Mesodermal cell (in vitro differentiated cells): ENCODE results near the gene F12.

Source experiments
- H3K27ac ChIP-seq: 2 replicates; pipeline ENCODE4 v1.7.0; 2013; ENCODE audit warnings: mild to moderate bottlenecking, low read depth, low read length, moderate library complexity; ENCODE audit not compliant: severe bottlenecking
- H3K36me3 ChIP-seq: 2 replicates; pipeline ENCODE4 v1.7.1; 2013; ENCODE audit warnings: mild to moderate bottlenecking, low read length, moderate library complexity; ENCODE audit not compliant: control insufficient read depth, insufficient read depth
- H3K4me1 ChIP-seq: one replicate; pipeline ENCODE4 v1.7.1; 2013; ENCODE audit warnings: mild to moderate bottlenecking, low read length; ENCODE audit not compliant: insufficient read depth, control insufficient read depth, poor library complexity, severe bottlenecking
- H3K4me3 ChIP-seq: 2 replicates; pipeline ENCODE4 v1.7.0; 2013; ENCODE audit warnings: low read length, control low read depth, mild to moderate bottlenecking; ENCODE audit not compliant: insufficient read depth, poor library complexity, severe bottlenecking; ENCODE audit errors: extremely low read depth
- H3K9me3 ChIP-seq: 2 replicates; pipeline ENCODE4 v1.7.1; 2013; ENCODE audit warnings: mild to moderate bottlenecking, low read length, moderate library complexity; ENCODE audit not compliant: control insufficient read depth
- WGBS, 2 experiments: methylation state at CpG; one replicate each; pipeline ENCODE4 v1.1.5; 2013; ENCODE audit warnings: missing lambda C conversion rate in 2 of 2; ENCODE audit not compliant: insufficient coverage in 2 of 2; 5-methylcytosine and 5-hydroxymethylcytosine counted together

F12 gene

GRCh38 chr5:177392765-177393164 is 16.6 kb downstream of the F12 start:
- WGBS, 2 experiments = 67 to 80% methylated on average over 1 of the region's 5 CpGs

DNA sequence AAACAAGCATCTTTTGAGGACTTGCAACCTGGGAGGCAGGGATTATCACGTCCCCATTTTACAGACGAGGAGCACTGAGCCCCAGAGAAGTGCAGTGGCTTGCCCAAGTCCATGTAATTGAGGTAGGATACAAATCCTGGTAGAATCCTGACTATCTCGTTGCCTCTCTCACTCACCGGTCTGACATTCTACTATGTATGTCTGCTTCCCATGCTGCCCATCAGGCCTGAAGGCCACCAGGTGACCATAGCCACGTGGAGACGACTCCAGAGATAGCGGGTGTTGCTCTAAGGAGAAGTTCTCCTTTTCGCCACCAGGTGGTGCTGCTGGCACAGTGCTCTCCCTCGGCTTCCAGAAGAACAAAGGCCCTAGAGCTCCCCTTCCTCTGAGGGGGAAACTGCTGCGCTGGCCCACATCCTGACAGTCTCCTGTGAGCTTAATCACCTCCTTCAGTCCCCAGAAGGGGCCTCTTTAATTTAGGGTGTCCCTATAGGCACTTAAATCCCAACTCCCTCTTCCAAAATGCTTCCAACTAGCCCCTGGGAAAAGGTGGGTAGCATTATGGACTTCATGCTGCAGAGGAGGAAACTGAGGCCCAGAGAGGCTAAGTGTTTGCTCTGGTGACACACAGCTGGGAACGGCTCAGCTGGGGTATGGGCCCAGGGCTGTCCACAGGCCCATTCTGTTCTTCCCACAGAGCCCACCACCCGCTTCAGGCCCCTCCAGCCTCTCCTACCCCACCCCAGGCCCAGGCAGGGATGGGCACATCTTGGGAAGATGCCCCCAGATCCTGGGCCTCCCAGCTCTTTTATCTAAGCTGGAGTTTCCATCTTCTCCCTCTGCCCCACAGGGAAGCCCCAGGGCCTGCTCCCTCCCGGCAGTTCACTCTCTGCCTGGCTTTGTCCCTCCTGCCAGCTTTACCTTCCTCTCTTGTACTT is 18.7 kb downstream of the F12 start:
- Histone ChIP-seq H3K4me3 (no peak overlapping the region), H3K9me3 (no peaks in the 10 kb centered on the region), H3K36me3 (no peaks in the 10 kb centered on the region), H3K4me1 (peaks cover 16% of the 10 kb centered on the region), H3K27ac (peak overlapping the region; percentile 84)
- WGBS, 2 experiments = 18 to 38% methylated on average over 5 to 12 of the region's 13 CpGs

More at GRCh38 chr5:177392765-177393164, 16.6 kb downstream of the F12 start:
- Histone ChIP-seq H3K4me1 (peaks cover 16% of the 10 kb centered on the region), H3K36me3 (no peaks in the 10 kb centered on the region), H3K27ac (no peak overlapping the region), H3K4me3 (no peak overlapping the region), H3K9me3 (no peaks in the 10 kb centered on the region)

DNA sequence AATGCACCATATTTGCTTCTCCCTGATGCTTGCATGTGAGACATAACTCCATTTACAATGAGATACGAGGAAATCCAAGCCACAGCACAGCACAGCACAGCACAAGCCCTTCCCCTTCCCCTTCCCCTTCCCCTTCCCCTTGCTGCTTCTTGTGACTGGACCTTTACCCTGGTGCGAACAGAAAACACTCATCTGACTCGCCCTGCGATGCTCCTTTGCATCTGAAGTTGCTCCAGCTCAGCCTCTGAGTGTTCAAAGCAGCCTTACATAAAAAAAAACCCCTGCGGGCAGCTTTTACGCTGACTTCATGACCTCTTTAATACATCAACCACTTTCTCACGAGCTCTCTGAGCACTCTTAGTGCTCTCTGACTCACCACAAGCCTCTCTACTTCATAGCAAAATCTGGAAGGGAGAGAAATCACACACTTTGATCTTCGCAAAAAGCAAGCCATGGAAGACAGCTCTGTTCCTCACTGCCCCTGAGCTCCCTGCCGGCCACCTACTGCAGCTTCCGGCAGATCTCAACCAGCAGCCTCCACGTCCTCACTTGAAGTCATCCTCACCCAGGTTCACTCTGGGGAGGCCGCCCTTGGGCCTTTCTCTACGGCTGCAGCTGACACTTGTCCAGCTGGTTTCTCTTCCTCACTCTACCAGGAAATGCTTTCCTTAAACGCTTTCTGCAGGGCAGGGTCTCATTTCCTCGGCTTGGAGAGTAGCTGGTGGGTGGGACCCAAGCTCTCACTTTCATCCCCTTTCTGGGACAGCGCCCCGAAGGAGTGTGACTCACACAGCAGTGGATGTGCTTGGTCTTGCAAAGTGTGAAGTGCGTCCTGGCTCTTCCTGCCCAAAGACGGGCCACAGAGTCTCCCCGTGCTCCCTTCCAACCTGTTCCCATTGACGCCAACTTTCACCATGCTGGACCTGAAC is 19.9 kb downstream of the F12 start:
- Histone ChIP-seq H3K4me3 (no peak overlapping the region), H3K4me1 (peaks cover 16% of the 10 kb centered on the region), H3K9me3 (no peaks in the 10 kb centered on the region), H3K36me3 (no peaks in the 10 kb centered on the region), H3K27ac (peak overlapping the region; percentile 84)
- WGBS, 2 experiments = 44 to 68% methylated on average over 19 of the region's 21 CpGs

DNA sequence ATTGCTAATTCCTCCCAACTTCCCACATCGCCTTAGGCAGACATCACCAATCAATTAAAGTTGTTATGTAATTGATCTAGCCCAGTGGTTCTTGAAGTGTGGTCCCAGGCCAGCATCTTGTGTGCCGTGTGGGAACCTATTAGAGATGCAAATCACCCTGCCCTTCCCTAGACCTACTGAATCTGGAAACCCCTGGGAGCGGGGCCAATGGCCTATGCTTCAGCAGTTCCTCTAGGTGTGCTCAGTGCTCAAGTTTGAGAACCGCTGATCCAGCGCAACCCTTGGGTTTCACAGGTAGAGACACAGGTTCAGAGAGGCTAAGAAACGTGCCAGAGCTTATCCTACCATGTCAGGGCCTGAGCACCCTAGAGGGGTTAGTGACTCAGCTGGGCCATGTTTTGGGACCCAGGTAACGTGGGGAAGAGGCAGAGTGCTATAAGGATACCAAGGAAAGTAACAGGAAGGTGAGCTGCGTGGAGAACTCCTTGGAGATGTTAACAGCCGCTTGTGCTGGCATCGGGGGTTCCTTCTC is 20.8 kb downstream of the F12 start:
- WGBS, 2 experiments = 90 to 94% methylated on average over 7 to 9 of the region's 10 CpGs
- no peaks in the 10 kb centered on the region for H3K36me3 ChIP-seq
- no peaks in the 10 kb centered on the region for H3K9me3 ChIP-seq
- peak overlapping the region; percentile 84 for H3K27ac ChIP-seq
- no peak overlapping the region for H3K4me3 ChIP-seq
- peaks cover 16% of the 10 kb centered on the region for H3K4me1 ChIP-seq

DNA sequence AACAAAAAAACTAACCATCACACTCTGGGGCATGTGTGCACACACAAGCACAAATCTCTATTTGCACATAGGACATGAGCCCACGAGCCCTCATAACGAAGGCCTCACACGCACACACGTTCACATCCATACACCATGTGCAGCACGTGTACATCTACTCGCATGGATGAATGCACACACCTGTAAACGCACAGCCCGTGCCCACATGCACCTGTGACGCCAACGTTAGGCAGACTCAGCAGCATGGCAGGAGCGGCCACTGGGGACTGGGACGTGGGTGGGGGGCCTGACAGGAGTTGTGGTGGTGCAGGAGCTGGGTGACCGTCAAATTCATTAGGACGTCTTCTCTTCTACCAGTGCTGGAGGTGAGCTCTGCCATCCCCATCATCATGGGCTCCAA is 22.0 kb downstream of the F12 start:
- Histone ChIP-seq H3K27ac (no peak overlapping the region), H3K4me1 (peaks cover 16% of the 10 kb centered on the region), H3K36me3 (no peaks in the 10 kb centered on the region), H3K4me3 (no peak overlapping the region), H3K9me3 (no peaks in the 10 kb centered on the region)
- WGBS, 2 experiments = 94 to 98% methylated on average over 13 to 14 of the region's 14 CpGs

GRCh38 chr5:177386542-177386941 is 22.8 kb downstream of the F12 start:
- no peak overlapping the region for H3K4me3 ChIP-seq
- H3K27ac ChIP-seq = no peak overlapping the region
- H3K9me3 ChIP-seq = no peaks in the 10 kb centered on the region
- H3K36me3 ChIP-seq = no peaks in the 10 kb centered on the region
- H3K4me1 ChIP-seq = peaks cover 16% of the 10 kb centered on the region
- 87 to 93% methylated on average over 7 to 8 of the region's 8 CpGs for WGBS, 2 experiments

DNA sequence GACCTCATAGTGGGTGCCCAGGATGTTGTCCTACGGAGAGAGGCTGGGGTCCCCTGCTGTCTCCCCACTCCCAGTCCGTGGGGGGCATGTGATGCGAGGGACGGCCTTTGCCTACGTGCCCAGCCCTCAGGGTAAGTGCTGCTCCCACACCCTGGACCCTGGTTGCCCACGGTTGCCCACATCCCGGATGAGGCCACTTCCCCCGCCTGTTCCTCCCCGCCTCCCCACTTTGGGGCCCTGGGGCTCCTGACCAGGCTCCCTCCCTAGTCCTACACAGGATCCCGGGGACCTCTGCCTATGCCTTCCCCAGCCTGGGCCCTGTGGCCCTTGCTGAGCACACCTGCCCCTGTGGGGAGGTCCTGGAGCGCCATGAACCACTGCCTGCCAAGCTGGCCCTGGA is 23.6 kb downstream of the F12 start:
- Histone ChIP-seq H3K27ac (no peak overlapping the region), H3K4me3 (no peak overlapping the region), H3K4me1 (peaks cover 20% of the 10 kb centered on the region), H3K36me3 (no peaks in the 10 kb centered on the region), H3K9me3 (no peaks in the 10 kb centered on the region)
- whole genome bisulfite sequencing, 2 experiments = 81 to 83% methylated on average over 10 of the region's 11 CpGs

DNA sequence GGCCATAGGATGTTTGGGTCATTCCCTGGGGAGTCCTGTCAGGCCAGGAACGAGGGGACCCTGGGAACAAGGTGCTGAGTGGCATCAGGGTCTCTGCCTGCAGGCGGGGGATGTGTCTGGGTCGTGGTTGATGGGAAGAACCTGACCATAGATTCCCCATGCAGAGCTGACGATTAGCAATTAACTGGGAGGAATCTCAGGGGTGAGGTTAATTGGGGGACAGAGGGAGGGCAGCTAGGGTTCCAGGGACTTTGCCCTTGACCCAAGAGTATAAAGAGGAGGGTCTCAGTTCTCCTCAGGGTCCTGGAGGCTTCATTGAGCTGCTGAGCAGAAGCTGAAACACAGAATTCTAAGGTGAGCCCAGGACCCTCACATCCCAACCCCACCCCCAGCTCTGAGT is 25.2 kb downstream of the F12 start, which contains the start of gene SLC34A1:
TSS of gene SLC34A1 (plus strand) at position 301 of the 400 bp plus-strand sequence. CDS start 1,308 bp downstream, outside the sequence.
- WGBS, 2 experiments = 85 to 94% methylated on average over 2 to 4 of the region's 4 CpGs
- no peaks in the 10 kb centered on the region for H3K36me3 ChIP-seq
- no peak within 1 kb of the TSS for H3K27ac ChIP-seq
- H3K9me3 ChIP-seq = no peaks in the 10 kb centered on the region
- no peak within 1 kb of the TSS for H3K4me3 ChIP-seq
- H3K4me1 ChIP-seq = peaks cover 12% of the 10 kb centered on the region

GRCh38 chr5:177383181-177383580 is 26.2 kb downstream of the F12 start:
- no peak overlapping the region for H3K4me3 ChIP-seq
- H3K4me1 ChIP-seq = peaks cover 4% of the 10 kb centered on the region
- WGBS, 2 experiments = 86 to 88% methylated on average over 6 to 7 of the region's 9 CpGs
- H3K36me3 ChIP-seq = no peaks in the 10 kb centered on the region
- no peaks in the 10 kb centered on the region for H3K9me3 ChIP-seq
- H3K27ac ChIP-seq = no peak overlapping the region

DNA sequence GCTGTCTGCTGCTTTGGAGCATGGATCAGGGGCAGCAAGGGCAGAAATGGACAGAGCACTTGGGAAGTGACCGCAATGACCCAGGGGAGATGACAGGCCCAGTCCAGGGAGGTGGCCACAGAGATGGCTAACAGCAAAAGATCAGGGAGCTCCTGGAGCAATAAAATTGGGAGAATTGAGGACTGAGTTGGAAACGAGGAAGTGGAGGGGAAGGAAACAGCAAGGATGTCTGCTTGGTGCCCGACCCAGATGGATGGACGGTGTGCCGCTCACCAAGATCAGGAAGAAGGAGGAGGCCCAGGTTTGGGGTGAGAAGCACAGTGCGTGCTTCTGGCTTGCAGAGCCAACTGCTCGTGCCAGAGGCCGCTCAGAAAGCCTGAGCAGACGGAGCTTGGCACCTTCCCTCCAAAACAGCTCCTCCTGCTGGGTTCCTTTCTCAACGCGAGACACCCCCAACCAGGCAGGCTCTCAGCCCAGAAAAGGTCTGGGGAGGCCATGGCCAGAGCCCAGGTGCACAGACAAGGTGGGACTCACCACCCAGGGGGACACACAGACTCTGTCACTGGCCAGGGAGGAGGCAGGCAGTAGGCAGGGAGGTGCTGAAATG is 26.8 kb downstream of the F12 start:
- Histone ChIP-seq H3K36me3 (no peaks in the 10 kb centered on the region), H3K27ac (no peak overlapping the region), H3K4me3 (no peak overlapping the region), H3K4me1 (peaks cover 4% of the 10 kb centered on the region), H3K9me3 (no peaks in the 10 kb centered on the region)
- 74 to 96% methylated on average over 5 to 9 of the region's 11 CpGs for WGBS, 2 experiments
